H1 (cell line): ENCODE measurements around the gene SLC39A8. TPM values are rescaled to one million over a fixed set of nuclear protein-coding genes. Genes with fewer than 3 reads are reported as not detected.

ENCODE experiments used
- CTCF ChIA-PET: fragments of 300-600 bp; sonication (Branson Sonifier 250); formaldehyde crosslinking; loops from one replicate; lab custom pipeline; 2021; ENCODE audit not compliant: partially characterized antibody; lab: Charles Lee
- POLR2A ChIA-PET: fragments of 300-600 bp; sonication (Branson Sonifier 250); formaldehyde crosslinking; loops from one replicate; lab custom pipeline; 2021; ENCODE audit warnings: inconsistent platforms; ENCODE audit not compliant: partially characterized antibody; lab: Charles Lee
- DNase-seq, 2 experiments: peaks; one replicate each; pipeline versions ENCODE4 v3.0.0 to v3.0.0-alpha.2; 2010 to 2022; ENCODE audit warnings: low spot score in 2 of 2, low read depth in 1 of 2, mixed read lengths in 1 of 2
- FAIRE-seq: peaks from 2 replicates; lab custom pipeline; 2011; peaks lifted over from hg19 to GRCh38; lab: Jason Lieb, UNC
- H2AFZ ChIP-seq: 2 replicates; pipeline ENCODE4 v1.8.1; 2012; ENCODE audit warnings: low read length, inconsistent platforms
- H2AK5ac ChIP-seq: 2 replicates; pipeline ENCODE4 v1.6.1; 2013; ENCODE audit warnings: low read depth, low read length
- H2BK120ac ChIP-seq: replicated peaks from 2 replicates; pipeline ENCODE3; 2013; ENCODE audit warnings: low read depth, low read length, inconsistent platforms
- H2BK12ac ChIP-seq: 2 replicates; pipeline ENCODE4 v1.6.1; 2013; ENCODE audit warnings: low read depth, low read length
- H2BK15ac ChIP-seq: 2 replicates; pipeline ENCODE4 v1.6.1; 2013; ENCODE audit warnings: low read length
- H2BK20ac ChIP-seq: 2 replicates; pipeline ENCODE4 v1.6.1; 2013; ENCODE audit warnings: low read length
- H2BK5ac ChIP-seq: 2 replicates; pipeline ENCODE4 v1.6.1; 2013; ENCODE audit warnings: low read depth, low read length
- H3K14ac ChIP-seq: 2 replicates; pipeline ENCODE4 v1.6.1; 2013; ENCODE audit warnings: inconsistent platforms; ENCODE audit not compliant: insufficient read length
- H3K18ac ChIP-seq: 2 replicates; pipeline ENCODE4 v1.6.1; 2013; ENCODE audit warnings: low read length; ENCODE audit errors: extremely low read depth
- H3K23ac ChIP-seq: 2 replicates; pipeline ENCODE4 v1.6.1; 2013; ENCODE audit warnings: inconsistent platforms; ENCODE audit not compliant: insufficient read length
- H3K23me2 ChIP-seq: 2 replicates; pipeline ENCODE4 v1.6.1; 2013; ENCODE audit warnings: low read depth, low read length
- H3K27ac ChIP-seq: 2 replicates; pipeline ENCODE4 v1.6.1; 2011; ENCODE audit warnings: low read depth, low read length, inconsistent platforms
- H3K27me3 ChIP-seq, 4 experiments: replicated peaks in 1 of 4; 1 replicate in 1 of 4; 2 replicates in 3 of 4; pipeline versions ENCODE4 v1.6.1 to v1.8.1; 2011 to 2013; ENCODE audit warnings: low read length in 3 of 4, mild to moderate bottlenecking in 3 of 4, inconsistent platforms in 2 of 4, mixed read lengths in 2 of 4, moderate library complexity in 1 of 4; ENCODE audit not compliant: control insufficient read depth in 3 of 4, insufficient read depth in 3 of 4; ENCODE audit errors: extremely low read depth in 1 of 4
- H3K36me3 ChIP-seq, 4 experiments: 2 replicates each; pipeline versions ENCODE4 v1.6.1 to v1.8.1; 2011 to 2013; ENCODE audit warnings: mild to moderate bottlenecking in 4 of 4, low read length in 3 of 4, moderate library complexity in 2 of 4, control low read depth in 1 of 4, inconsistent platforms in 1 of 4; ENCODE audit not compliant: insufficient read depth in 4 of 4, control insufficient read depth in 2 of 4
- H3K4ac ChIP-seq: replicated peaks from 2 replicates; pipeline ENCODE3; 2013; ENCODE audit warnings: low read length, low read depth, mixed read lengths, inconsistent platforms; ENCODE audit not compliant: insufficient read length
- H3K4me1 ChIP-seq, 4 experiments: replicated peaks in 1 of 4; 1 replicate in 1 of 4; 2 replicates in 3 of 4; pipeline versions ENCODE4 v1.6.1 to v1.8.1; 2011 to 2013; ENCODE audit warnings: low read length in 3 of 4, inconsistent platforms in 2 of 4, mixed read lengths in 1 of 4; ENCODE audit not compliant: insufficient read depth in 4 of 4, control insufficient read depth in 3 of 4
- H3K4me2 ChIP-seq, 2 experiments: 2 replicates each; pipeline versions ENCODE4 v1.6.1 to v1.8.1; 2011 to 2013; ENCODE audit warnings: low read depth in 2 of 2, low read length in 2 of 2, control low read depth in 1 of 2, inconsistent platforms in 1 of 2, mild to moderate bottlenecking in 1 of 2; ENCODE audit not compliant: insufficient read depth in 1 of 2
- H3K4me3 ChIP-seq, 4 experiments: fragments of 200-600, 300-600 bp in 1 of 4; sonication (generic), shearing (Covaris generic), sonication (Bioruptor Twin) in 1 of 4; 2 replicates each; pipeline versions ENCODE4 v1.5.1 to v1.8.1; 2011 to 2016; ENCODE audit warnings: low read length in 4 of 4, low read depth in 3 of 4, control low read depth in 2 of 4, inconsistent platforms in 2 of 4, mild to moderate bottlenecking in 2 of 4, mixed read lengths in 1 of 4, moderate library complexity in 1 of 4; ENCODE audit not compliant: insufficient read depth in 2 of 4; ENCODE audit errors: extremely low read depth in 1 of 4
- H3K56ac ChIP-seq: replicated peaks from 2 replicates; pipeline ENCODE3; 2013; ENCODE audit warnings: low read depth, mild to moderate bottlenecking, mixed read lengths, low read length, inconsistent platforms; ENCODE audit not compliant: insufficient read length
- H3K79me1 ChIP-seq: 2 replicates; pipeline ENCODE4 v1.6.1; 2013; ENCODE audit warnings: low read depth, low read length, control low read depth
- H3K79me2 ChIP-seq, 2 experiments: 2 replicates each; pipeline versions ENCODE4 v1.6.1 to v1.8.1; 2012 to 2013; ENCODE audit warnings: low read length in 2 of 2, mild to moderate bottlenecking in 2 of 2, inconsistent platforms in 1 of 2; ENCODE audit not compliant: insufficient read depth in 2 of 2, control insufficient read depth in 1 of 2
- H3K9ac ChIP-seq, 4 experiments: replicated peaks in 1 of 4; 1 replicate in 1 of 4; 2 replicates in 3 of 4; pipeline versions ENCODE4 v1.6.1 to v1.8.1; 2011 to 2013; ENCODE audit warnings: low read depth in 3 of 4, low read length in 3 of 4, control low read depth in 2 of 4, mild to moderate bottlenecking in 2 of 4, moderate library complexity in 2 of 4, inconsistent platforms in 1 of 4; ENCODE audit errors: extremely low read depth in 1 of 4
- H3K9me3 ChIP-seq, 2 experiments: 2 replicates each; pipeline versions ENCODE4 v1.6.1 to v1.8.1; 2012 to 2013; ENCODE audit warnings: mild to moderate bottlenecking in 2 of 2, moderate library complexity in 2 of 2, control low read depth in 1 of 2, inconsistent platforms in 1 of 2, low read depth in 1 of 2, low read length in 1 of 2, mixed read lengths in 1 of 2; ENCODE audit not compliant: insufficient read depth in 2 of 2
- H4K20me1 ChIP-seq, 2 experiments: replicated peaks in 1 of 2; 2 replicates each; pipeline versions ENCODE3 to v1.8.1; 2011 to 2013; ENCODE audit warnings: inconsistent platforms in 2 of 2, low read length in 2 of 2, mild to moderate bottlenecking in 1 of 2; ENCODE audit not compliant: insufficient read depth in 2 of 2, control insufficient read depth in 1 of 2
- H4K5ac ChIP-seq: 2 replicates; pipeline ENCODE4 v1.6.1; 2013; ENCODE audit warnings: low read length, low read depth, mixed read lengths, inconsistent platforms; ENCODE audit not compliant: insufficient read length
- H4K8ac ChIP-seq: 2 replicates; pipeline ENCODE4 v1.8.0; 2013; ENCODE audit warnings: mild to moderate bottlenecking, moderate library complexity, low read length, inconsistent platforms; ENCODE audit not compliant: insufficient read depth; ENCODE audit errors: extremely low read depth
- H4K91ac ChIP-seq: replicated peaks from 2 replicates; pipeline ENCODE3; 2013; ENCODE audit warnings: low read length, mixed read lengths, inconsistent platforms; ENCODE audit not compliant: insufficient read length
- NANOG ChIP-seq: IDR thresholded peaks from 2 replicates; pipeline ENCODE4 v1.6.1; 2011; ENCODE audit warnings: low read length, low read depth, mild to moderate bottlenecking, inconsistent platforms; ENCODE audit not compliant: insufficient read depth, poor library complexity, severe bottlenecking
- WGBS, 2 experiments: shearing (Covaris generic) in 1 of 2; methylation state at CpG; one replicate each; pipeline versions ENCODE4 v1.1.6 to v1.1.7; 2013 to 2015; ENCODE audit warnings: low lambda C conversion rate in 2 of 2, mixed read lengths in 2 of 2, inconsistent platforms in 1 of 2, low coverage in 1 of 2, missing lambda C conversion rate in 1 of 2; ENCODE audit not compliant: insufficient replicate concordance in 2 of 2, insufficient coverage in 1 of 2, insufficient read length in 1 of 2; ENCODE audit errors: extremely low coverage in 1 of 2, missing lambda C conversion rate in 1 of 2; 5-methylcytosine and 5-hydroxymethylcytosine counted together
- polyA plus RNA-seq, 7 experiments: library from polyadenylated mRNA; depleted of rRNA in 3 of 7; stranded (reverse) in 5 of 7; unstranded in 2 of 7; fragments of >200 nt in 5 of 7; fragments of 200-250 nt in 2 of 7; gene quantifications; 1 replicate in 5 of 7; 2 replicates in 1 of 7; 4 replicates in 1 of 7; pipeline versions ENCODE4 v1.2.1 to v1.2.3, GENCODE V29; 2011 to 2013; ENCODE audit warnings: missing spikeins in 2 of 7, mixed read lengths in 2 of 7
- total RNA-seq: library from RNA; stranded (reverse); fragmentation: NEBNext Ultra II Directional; extraction: Animal tissue kit (Norgen Biotek cat#: 25700); gene quantifications from 2 replicates; pipeline ENCODE4 v1.2.1, GENCODE V29; 2021

SLC39A8 gene
- total and polyA plus RNA-seq, 2 of the 8 experiments (the other 6 are each of a cell fraction or from before 2014, with no cell fraction given) = 6.4 to 38.7 TPM

GRCh38 chr4:102263024-102263787, 82.1 kb downstream of the SLC39A8 start:
- Histone ChIP-seq H3K4me1 (no peaks in the 10 kb centered on the region), H3K18ac (no peak overlapping the region), H3K4me2 (no peak overlapping the region), H2BK120ac (no peak overlapping the region), H2BK20ac (no peak overlapping the region), H3K23ac (no peak overlapping the region), H3K27ac (no peak overlapping the region), H3K9me3 (no peaks in the 10 kb centered on the region), H3K79me1 (no peaks in the 10 kb centered on the region), H3K79me2 (no peaks in the 10 kb centered on the region), H2BK15ac (no peak overlapping the region), H4K91ac (no peak overlapping the region), H4K5ac (no peak overlapping the region), H4K8ac (no peak overlapping the region), H3K9ac (no peak overlapping the region), H3K23me2 (no peaks in the 10 kb centered on the region), H3K4ac (no peak overlapping the region), H3K56ac (no peak overlapping the region), H3K14ac (no peak overlapping the region), H2BK12ac (no peak overlapping the region), H3K4me3 (no peak overlapping the region), H2AK5ac (no peak overlapping the region), H3K36me3 (no peaks in the 10 kb centered on the region), H2BK5ac (no peak overlapping the region), H3K27me3 (no peaks in the 10 kb centered on the region), H2AFZ (no peak overlapping the region), H4K20me1 (no peaks in the 10 kb centered on the region)
- POLR2A ChIA-PET = no interaction called here
- FAIRE-seq (peak; percentile 92), DNase-seq (no peak)
- WGBS, 2 experiments = 52% methylated on average over 3 of the region's 3 CpGs; no CpG with 5 or more reads in 1 of the 2 experiments
- CTCF ChIA-PET = interaction anchor here (0.6 to 3.2 kb wide), 10 partner anchors 11 to 1987 kb away, joined by 3 to 14 read pairs (median 3); no protein-coding TSS in a partner anchor
- TF ChIP-seq NANOG = no peak
